DOHH2 (cell line): Measurements from ENCODE around the gene PTGDR2.

Experiments used
- H3F3A ChIP-seq: fragments of 200-600 bp; sonication (generic), shearing (Covaris generic); 2 replicates; pipeline ENCODE4 v1.6.0; 2016; ENCODE audit warnings: antibody characterized with exemption, mild to moderate bottlenecking; ENCODE audit not compliant: control insufficient read depth, insufficient read depth
- H3K27ac ChIP-seq: fragments of 200-600 bp; sonication (generic); 2 replicates; pipeline ENCODE4 v1.5.1; 2014; ENCODE audit warnings: low read depth, mild to moderate bottlenecking, low read length, moderate library complexity
- H3K27me3 ChIP-seq: fragments of 200-600 bp; sonication (generic); 2 replicates; pipeline ENCODE4 v1.6.1; 2014; ENCODE audit warnings: mild to moderate bottlenecking, low read length, mixed read lengths; ENCODE audit not compliant: control insufficient read depth
- H3K36me3 ChIP-seq: fragments of 200-600 bp; sonication (generic); 2 replicates; pipeline ENCODE4 v1.6.1; 2014; ENCODE audit warnings: mild to moderate bottlenecking, low read length, moderate library complexity, mixed read lengths; ENCODE audit not compliant: control insufficient read depth
- H3K4me1 ChIP-seq: fragments of 200-600 bp; sonication (generic); 2 replicates; pipeline ENCODE4 v1.6.1; 2014; ENCODE audit warnings: mild to moderate bottlenecking, low read length, mixed read lengths; ENCODE audit not compliant: control insufficient read depth
- H3K4me2 ChIP-seq: fragments of 200-600 bp; sonication (generic); 2 replicates; pipeline ENCODE4 v1.6.0; 2014; ENCODE audit warnings: mild to moderate bottlenecking, low read length, moderate library complexity
- H3K4me3 ChIP-seq: fragments of 200-600 bp; sonication (generic); 2 replicates; pipeline ENCODE4 v1.5.1; 2014; ENCODE audit warnings: mild to moderate bottlenecking, low read length, mixed read lengths
- H3K79me2 ChIP-seq: fragments of 200-600 bp; sonication (generic); 2 replicates; pipeline ENCODE4 v1.6.1; 2014; ENCODE audit warnings: mild to moderate bottlenecking, low read length, mixed read lengths; ENCODE audit not compliant: control insufficient read depth
- H3K9me2 ChIP-seq: fragments of 200-600 bp; sonication (generic); replicated peaks from 2 replicates; pipeline ENCODE4 v1.6.1; 2014; ENCODE audit warnings: mild to moderate bottlenecking, low read length, mixed read lengths; ENCODE audit not compliant: control insufficient read depth
- H3K9me3 ChIP-seq: fragments of 200-600 bp; sonication (generic); 2 replicates; pipeline ENCODE4 v1.6.1; 2014; ENCODE audit warnings: antibody characterized with exemption, low read length, mixed read lengths; ENCODE audit not compliant: control insufficient read depth, insufficient read depth
- H4K20me1 ChIP-seq: fragments of 200-600 bp; sonication (generic); 2 replicates; pipeline ENCODE4 v1.6.0; 2014; ENCODE audit warnings: low read depth, mild to moderate bottlenecking, antibody characterized with exemption, low read length, moderate library complexity; ENCODE audit not compliant: control insufficient read depth, insufficient read depth
- EZH2phosphoT487 ChIP-seq: fragments of 200-600 bp; sonication (generic); IDR thresholded peaks from 2 replicates; pipeline ENCODE4 v1.6.1; 2017; ENCODE audit warnings: borderline replicate concordance, mild to moderate bottlenecking, antibody characterized with exemption, low read length, moderate library complexity, mixed read lengths
- TF ChIP-seq, protein P1 (sequence below): fragments of 200-600 bp; sonication (generic); IDR thresholded peaks from one replicate; pipeline ENCODE4 v1.5.1; 2014; ENCODE audit warnings: antibody characterized with exemption, mild to moderate bottlenecking, low read depth, low read length; ENCODE audit not compliant: poor library complexity, severe bottlenecking

PTGDR2 gene

GRCh38 chr11:60880643-60881282, 25.0 kb upstream of the PTGDR2 start:
- H3K79me2 ChIP-seq = no peaks in the 10 kb centered on the region

GRCh38 chr11:60879971-60880588, 24.3 kb upstream of the PTGDR2 start:
- H3K36me3 ChIP-seq = peaks cover 15% of the 10 kb centered on the region
- no peaks in the 10 kb centered on the region for H3K27me3 ChIP-seq
- H3K27ac ChIP-seq = no peak overlapping the region
- H3F3A ChIP-seq = no peaks in the 10 kb centered on the region
- no peak for TF ChIP-seq EZH2phosphoT487
- TF ChIP-seq, protein P1, sequence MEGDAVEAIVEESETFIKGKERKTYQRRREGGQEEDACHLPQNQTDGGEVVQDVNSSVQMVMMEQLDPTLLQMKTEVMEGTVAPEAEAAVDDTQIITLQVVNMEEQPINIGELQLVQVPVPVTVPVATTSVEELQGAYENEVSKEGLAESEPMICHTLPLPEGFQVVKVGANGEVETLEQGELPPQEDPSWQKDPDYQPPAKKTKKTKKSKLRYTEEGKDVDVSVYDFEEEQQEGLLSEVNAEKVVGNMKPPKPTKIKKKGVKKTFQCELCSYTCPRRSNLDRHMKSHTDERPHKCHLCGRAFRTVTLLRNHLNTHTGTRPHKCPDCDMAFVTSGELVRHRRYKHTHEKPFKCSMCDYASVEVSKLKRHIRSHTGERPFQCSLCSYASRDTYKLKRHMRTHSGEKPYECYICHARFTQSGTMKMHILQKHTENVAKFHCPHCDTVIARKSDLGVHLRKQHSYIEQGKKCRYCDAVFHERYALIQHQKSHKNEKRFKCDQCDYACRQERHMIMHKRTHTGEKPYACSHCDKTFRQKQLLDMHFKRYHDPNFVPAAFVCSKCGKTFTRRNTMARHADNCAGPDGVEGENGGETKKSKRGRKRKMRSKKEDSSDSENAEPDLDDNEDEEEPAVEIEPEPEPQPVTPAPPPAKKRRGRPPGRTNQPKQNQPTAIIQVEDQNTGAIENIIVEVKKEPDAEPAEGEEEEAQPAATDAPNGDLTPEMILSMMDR = no peak
- no peaks in the 10 kb centered on the region for H3K9me2 ChIP-seq
- no peaks in the 10 kb centered on the region for H3K4me1 ChIP-seq
- no peaks in the 10 kb centered on the region for H3K9me3 ChIP-seq
- H3K79me2 ChIP-seq = no peaks in the 10 kb centered on the region
- no peaks in the 10 kb centered on the region for H4K20me1 ChIP-seq
- H3K4me3 ChIP-seq = no peak overlapping the region
- H3K4me2 ChIP-seq = no peak overlapping the region

More at GRCh38 chr11:60880643-60881282, 25.0 kb upstream of the PTGDR2 start:
- Histone ChIP-seq H3K4me3 (no peak overlapping the region), H3K9me2 (no peaks in the 10 kb centered on the region), H3K9me3 (no peaks in the 10 kb centered on the region), H4K20me1 (no peaks in the 10 kb centered on the region), H3F3A (no peaks in the 10 kb centered on the region), H3K27ac (no peak overlapping the region), H3K36me3 (peaks cover 15% of the 10 kb centered on the region), H3K4me1 (no peaks in the 10 kb centered on the region), H3K4me2 (no peak overlapping the region), H3K27me3 (no peaks in the 10 kb centered on the region)
- TF ChIP-seq EZH2phosphoT487 = no peak
- TF ChIP-seq, protein P1 = no peak

GRCh38 chr11:60879104-60879503, 23.4 kb upstream of the PTGDR2 start:
- Histone ChIP-seq H3K9me2 (no peaks in the 10 kb centered on the region), H3K36me3 (peaks cover 15% of the 10 kb centered on the region), H3F3A (no peaks in the 10 kb centered on the region), H3K27me3 (no peaks in the 10 kb centered on the region), H3K4me1 (no peaks in the 10 kb centered on the region), H3K4me2 (no peak overlapping the region), H3K27ac (no peak overlapping the region), H3K4me3 (no peak overlapping the region), H4K20me1 (no peaks in the 10 kb centered on the region), H3K9me3 (no peaks in the 10 kb centered on the region), H3K79me2 (no peaks in the 10 kb centered on the region)
- TF ChIP-seq, protein P1 = no peak
- TF ChIP-seq EZH2phosphoT487 = no peak
